A673 (cell line): ENCODE results near the gene FBXO15.

Source experiments
- CTCF ChIP-seq: fragments of 300-800, 200-600 bp; sonication (generic); conservative IDR thresholded peaks from 2 replicates; pipeline ENCODE4 v1.5.1; 2017; ENCODE audit warnings: low read depth, mild to moderate bottlenecking, antibody characterized with exemption, low read length, moderate library complexity, mixed read lengths
- EZH2 ChIP-seq: fragments of 200-600 bp; sonication (generic); IDR thresholded peaks from 2 replicates; pipeline ENCODE4 v1.6.1; 2017; ENCODE audit warnings: borderline replicate concordance, low read depth, mild to moderate bottlenecking, mixed read lengths, antibody characterized with exemption, low read length; ENCODE audit not compliant: poor library complexity, severe bottlenecking

GRCh38 chr18:74194691-74195090 is 47.1 kb upstream of the FBXO15 start:
- TF ChIP-seq CTCF (no peak), EZH2 (no peak)
